GM18511 (cell line): ENCODE measurements around the gene BBS9.
A peak's percentile ranks its signal among the peaks of the same experiment; 100 is the strongest.
"Not testable (repeated sequence)": the region's sequence is repeated elsewhere in the genome, so short reads cannot be mapped to it uniquely, and the experiment has no call there.

Experiments used
- ATAC-seq: cut with Tn5 transposase; IDR thresholded peaks from one replicate; pipeline ENCODE4 v1.9.1; 2021; ENCODE audit warnings: mild to moderate bottlenecking, moderate library complexity; ENCODE audit not compliant: unreplicated experiment

Gene BBS9

DNA sequence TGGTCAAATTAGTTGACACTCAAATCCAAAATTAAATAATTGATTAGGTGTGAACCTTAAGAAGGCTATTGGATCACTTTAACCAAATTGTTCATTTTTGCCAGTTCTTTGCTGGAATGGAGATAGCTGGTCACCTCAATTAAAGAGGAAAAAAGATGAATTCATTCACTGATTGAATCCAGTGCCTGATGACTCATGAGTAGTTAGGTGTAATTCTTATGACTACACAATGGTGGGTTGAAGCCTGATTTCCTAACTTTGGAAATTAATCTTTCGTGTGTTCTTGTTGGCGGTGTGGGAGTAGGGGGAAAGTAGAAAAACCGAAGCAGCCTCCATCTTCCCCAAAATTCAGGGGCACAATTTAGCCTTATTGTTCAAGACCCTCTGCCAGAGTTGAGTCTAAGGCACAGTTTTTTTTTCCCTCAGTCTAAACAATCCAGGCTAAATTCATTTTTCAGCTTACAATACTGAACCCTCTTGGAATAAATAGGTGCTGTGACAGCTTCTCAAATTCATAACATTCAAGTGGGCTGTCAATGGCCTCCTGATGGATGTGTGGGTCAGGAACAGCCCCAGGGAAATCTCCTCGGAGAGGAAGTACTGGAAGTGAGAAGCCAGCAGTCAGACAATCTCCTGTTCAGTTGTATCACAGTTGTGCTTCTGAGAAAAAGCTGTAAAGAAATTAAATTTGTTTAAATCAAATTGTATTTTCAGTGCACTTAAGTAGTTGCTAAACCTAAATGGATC, 356.6 kb downstream of the BBS9 start:
- ATAC-seq, result no peak

- ATAC-seq, result no peak
Measured at GRCh38 chr7:33486633-33487032, 357.3 kb downstream of the BBS9 start.

DNA sequence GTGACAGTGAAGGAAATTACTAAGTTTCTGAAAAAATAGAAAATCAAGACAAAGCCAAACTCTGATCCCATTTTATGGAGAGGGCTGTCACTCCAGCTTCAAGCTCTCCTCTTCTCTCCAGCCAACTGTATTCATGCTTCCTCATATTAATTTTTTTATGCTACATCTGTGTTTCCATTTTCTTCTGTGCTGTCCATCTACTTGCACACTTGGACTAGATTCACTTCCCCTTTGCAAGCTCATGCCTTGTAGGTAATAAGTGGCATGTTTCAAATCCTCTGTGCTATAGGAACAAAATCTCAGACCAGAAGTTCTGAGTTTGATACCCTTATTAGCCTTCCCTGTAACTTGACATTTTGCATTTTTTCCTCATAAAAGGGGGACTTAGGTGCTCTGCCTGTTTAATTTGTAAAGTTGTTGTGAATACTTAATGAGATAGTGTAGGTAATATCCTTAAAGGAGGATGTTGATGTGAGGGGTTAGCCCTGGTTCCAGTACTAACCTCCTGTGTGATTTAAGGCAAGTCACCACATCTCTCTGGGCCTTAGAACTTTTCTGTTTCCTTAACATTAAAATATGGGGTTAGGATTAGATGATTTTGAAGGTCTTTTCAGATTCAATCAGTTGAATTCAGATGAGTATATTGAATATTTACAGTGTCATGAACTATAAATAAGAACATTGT, 358.8 kb downstream of the BBS9 start:
- peak; percentile 85 for ATAC-seq

DNA sequence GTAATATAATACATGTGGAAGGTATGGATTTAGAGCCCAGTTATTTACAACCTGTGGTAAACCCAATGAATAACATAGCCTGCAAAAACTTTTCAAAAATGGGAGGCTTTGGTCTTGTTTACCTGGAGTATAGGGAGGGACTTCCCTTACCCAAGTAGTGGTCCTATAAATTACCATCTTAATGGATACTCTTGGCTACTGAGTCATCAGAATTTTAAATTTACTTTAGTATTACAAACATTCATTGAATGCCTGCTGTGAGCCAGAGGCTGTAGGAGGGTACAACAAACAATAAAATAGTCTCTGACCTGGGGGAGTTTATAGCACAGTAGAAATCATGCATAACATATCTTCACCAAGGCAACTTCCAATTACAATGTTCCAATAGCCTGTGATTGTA, 365.1 kb downstream of the BBS9 start:
- ATAC-seq, result no peak

DNA sequence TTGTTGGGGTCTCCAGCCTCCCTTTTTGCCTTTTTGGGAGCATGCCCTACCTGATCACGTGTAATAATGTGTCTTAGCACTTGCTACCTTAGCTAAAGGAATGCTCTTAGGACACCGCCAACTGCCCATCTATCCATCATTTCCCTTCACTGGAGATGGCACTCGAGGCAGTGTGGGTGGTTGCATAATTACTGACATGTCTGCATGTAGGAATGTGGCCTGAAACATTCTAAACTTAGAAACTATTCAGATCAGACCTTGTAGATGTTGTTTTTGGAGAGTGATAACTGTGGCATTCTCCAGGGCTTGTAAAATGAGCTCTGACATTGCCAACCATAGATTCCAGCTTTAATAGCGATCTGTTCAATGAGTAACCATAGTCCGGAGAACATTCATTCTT, 365.8 kb downstream of the BBS9 start:
- ATAC-seq, result no peak

DNA sequence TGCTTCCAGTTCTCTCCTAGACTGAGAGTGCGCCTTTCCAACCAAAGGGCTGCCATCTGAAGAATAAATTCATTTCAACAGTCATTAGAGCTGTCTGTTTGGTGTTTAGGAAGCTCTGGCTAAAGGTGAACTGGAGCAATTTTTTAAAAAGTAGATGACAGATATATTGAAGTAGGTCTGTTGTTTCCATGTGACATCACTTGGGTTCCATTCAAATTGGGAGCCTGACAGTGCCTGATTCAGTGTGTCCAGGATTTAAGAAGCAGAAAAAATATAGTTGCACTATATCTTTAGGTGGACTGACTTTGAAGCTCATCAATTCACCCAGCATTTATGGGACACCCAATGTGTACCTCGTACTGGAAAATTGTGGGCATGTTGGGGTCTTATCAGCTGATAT, 367.7 kb downstream of the BBS9 start:
- ATAC-seq, result no peak

GRCh38 chr7:33500703-33501701, 371.6 kb downstream of the BBS9 start:
- no peak for ATAC-seq

- ATAC-seq, result no peak
Measured at GRCh38 chr7:33503014-33503413, 373.6 kb downstream of the BBS9 start.

DNA sequence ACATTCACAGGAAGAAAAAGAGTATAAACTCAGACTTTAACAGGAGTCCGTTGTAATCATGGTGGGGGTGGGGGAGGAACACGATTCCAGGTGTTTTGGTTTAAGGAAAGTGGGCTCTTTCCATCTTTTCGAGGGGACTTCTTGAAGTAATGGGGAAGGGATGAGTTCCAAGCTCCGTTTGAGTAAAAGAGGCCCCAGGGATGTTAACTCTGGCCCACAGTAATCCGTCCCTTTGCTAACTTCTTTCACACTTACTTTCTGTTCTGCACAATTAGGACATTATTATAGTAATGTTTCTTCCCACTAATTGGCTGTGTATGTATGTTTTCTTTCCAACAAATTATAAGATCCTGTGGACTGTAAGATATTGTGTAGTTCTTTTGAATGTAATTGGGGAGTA, 374.4 kb downstream of the BBS9 start:
- no peak for ATAC-seq

DNA sequence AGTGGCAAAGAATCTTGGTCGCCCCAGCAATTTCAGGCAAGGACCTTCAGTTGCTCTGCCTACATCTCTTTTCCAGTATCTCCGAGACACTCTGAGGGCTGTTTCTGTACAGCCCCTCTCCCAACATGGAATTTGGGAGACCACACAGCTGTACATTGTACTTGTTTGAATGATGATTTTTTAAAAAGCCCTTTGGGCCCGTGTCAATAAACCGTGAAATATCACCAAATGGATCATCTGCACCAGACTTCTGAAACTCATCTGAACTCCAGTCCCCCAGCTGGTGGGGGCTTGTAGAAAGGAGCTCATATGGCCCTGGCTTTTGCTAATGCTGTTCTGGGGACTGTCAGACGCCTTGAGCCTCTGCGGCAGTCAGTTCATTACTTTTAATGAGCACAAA, 374.9 kb downstream of the BBS9 start:
- no peak for ATAC-seq

GRCh38 chr7:33509206-33509605, 379.8 kb downstream of the BBS9 start:
- no peak for ATAC-seq

- no peak for ATAC-seq
Measured at GRCh38 chr7:33511778-33512177, 382.4 kb downstream of the BBS9 start.

DNA sequence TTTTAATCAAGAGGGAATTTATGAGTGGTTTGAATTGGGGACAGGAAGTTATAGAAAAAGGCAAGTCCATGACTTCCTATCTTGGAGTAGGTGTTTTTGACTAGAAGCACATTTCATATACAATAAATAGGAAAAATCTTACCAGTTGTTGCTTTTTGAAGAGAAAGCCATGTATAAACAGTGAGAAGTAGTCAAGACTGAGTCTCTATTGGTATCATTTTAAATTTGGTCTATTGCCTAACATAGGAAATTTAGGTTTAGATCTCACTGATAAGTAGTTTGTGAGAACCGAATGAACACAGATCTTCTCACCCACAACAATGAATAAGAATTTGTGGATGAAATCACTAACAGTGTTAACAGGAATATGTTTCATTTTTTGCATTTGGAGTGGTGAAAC, 387.2 kb downstream of the BBS9 start:
- no peak for ATAC-seq

- no peak for ATAC-seq
Measured at GRCh38 chr7:33517191-33517590, 387.8 kb downstream of the BBS9 start.

- not testable (repeated sequence) for ATAC-seq
Measured at GRCh38 chr7:33527008-33527407, 397.6 kb downstream of the BBS9 start.

DNA sequence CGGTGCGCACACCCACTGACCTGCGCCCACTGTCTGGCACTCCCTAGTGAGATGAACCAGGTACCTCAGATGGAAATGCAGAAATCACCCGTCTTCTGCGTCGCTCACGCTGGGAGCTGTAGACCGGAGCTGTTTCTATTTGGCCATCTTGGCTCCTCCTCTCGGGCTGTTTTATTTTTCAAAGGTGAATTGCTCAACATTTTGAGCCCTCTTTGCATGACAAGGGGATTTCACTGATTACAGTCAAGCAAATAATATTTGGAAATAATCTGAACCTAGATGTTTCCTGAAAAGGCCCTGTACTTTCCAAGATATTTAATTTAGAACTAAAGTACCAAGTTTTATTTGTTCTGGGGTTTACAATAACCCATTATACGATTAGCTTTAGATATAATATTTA, 398.2 kb downstream of the BBS9 start:
- not testable (repeated sequence) for ATAC-seq

GRCh38 chr7:33529070-33529469, 399.7 kb downstream of the BBS9 start:
- no peak for ATAC-seq

DNA sequence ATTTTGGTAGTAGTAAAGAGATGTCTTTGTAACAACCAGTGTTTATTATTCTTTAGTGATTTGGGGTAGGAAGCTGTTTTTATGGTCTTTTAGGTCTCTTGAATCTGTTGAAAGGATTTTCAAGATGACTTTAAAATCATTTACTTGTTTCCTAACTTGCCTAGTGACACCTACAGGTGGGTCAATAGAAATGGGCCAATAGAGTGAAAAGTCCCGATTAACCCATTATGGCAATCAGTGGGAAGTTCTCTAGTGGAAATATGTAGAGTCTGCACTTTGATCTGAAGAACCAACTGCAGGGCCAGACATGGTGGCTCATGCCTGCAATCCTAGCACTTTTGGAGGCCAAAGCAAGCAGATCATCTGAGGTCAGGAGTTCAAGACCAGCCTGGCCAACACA, 401.3 kb downstream of the BBS9 start:
- no peak for ATAC-seq

- ATAC-seq, result no peak
Measured at GRCh38 chr7:33531888-33532287, 402.5 kb downstream of the BBS9 start.

DNA sequence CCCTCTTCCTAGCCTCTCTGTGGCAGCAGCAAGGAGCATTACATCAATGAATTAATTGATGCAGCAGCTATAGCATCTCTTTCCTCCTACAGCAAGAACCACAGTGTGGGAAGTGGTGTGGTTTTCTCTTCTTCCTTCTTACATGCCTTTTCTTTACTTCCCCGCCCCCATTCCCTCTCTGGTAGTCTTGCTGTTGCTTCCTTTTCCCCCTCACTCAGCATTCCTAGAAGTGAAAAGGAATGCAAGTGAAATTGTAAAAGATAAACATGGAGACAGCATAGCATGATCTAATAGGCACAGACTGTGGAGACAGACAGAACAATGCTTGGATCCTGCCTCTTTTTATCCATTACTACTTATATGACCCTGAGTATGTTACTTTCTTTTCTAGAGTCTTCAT, 405.5 kb downstream of the BBS9 start:
- no peak for ATAC-seq

- ATAC-seq, result no peak
Measured at GRCh38 chr7:33535989-33536388, 406.6 kb downstream of the BBS9 start.
